Stimulated activated CD4-positive, alpha-beta T cell treated with anti-CD3 and anti-CD28 coated beads, Interleukin-2, amount 100 ng/mL, for 4 hours (primary cell): Measurements from ENCODE around the gene DIABLO.
"Not testable (repeated sequence)": the region's sequence is repeated elsewhere in the genome, so short reads cannot be mapped to it uniquely, and the experiment has no call there.

Source experiments
- DNase-seq: peaks from one replicate; pipeline ENCODE4 v3.0.0-alpha.2; 2020; ENCODE audit warnings: low read depth

The DIABLO gene

GRCh38 chr12:122208073-122208820, 17.6 kb downstream of the DIABLO start:
- DNase-seq = no peak

DNA sequence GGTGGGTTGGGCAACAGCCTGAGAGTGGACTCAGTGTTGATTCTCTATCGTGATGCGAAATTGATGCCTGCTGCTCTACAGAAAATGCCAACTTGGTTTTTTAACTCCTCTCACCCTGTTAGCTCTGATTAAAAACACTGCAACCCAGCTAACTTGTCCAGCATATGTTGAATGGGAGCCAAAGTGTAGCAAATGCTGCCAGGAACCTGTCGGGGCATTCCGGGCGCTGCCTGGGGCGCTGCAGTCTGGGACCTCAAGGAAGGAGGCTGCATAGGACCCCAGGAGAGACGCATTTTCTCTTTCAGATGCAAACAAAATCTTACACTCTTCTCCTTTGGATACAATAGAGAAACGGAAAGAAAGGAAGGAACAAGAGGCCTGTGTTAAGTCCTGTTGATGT, 18.5 kb downstream of the DIABLO start:
- no peak for DNase-seq

DNA sequence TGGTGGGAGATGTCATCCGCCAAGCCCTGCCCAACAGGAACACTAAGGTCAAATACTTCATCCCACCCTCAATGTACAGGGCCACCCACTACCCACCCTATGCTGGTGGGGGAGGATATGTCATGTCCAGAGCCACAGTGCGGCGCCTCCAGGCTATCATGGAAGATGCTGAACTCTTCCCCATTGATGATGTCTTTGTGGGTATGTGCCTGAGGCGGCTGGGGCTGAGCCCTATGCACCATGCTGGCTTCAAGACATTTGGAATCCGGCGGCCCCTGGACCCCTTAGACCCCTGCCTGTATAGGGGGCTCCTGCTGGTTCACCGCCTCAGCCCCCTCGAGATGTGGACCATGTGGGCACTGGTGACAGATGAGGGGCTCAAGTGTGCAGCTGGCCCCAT, 18.9 kb downstream of the DIABLO start:
- DNase-seq = no peak

GRCh38 chr12:122206111-122206881, 19.6 kb downstream of the DIABLO start:
- DNase-seq = no peak

GRCh38 chr12:122205053-122205925, 20.6 kb downstream of the DIABLO start:
- DNase-seq = no peak

- no peak for DNase-seq
Measured at GRCh38 chr12:122204167-122205052, 21.4 kb downstream of the DIABLO start.

GRCh38 chr12:122203301-122204166, 22.3 kb downstream of the DIABLO start, which contains the start of gene B3GNT4:
B3GNT4 (plus strand) TSS chr12:122203709; CDS start chr12:122204619, 910 bp downstream.
- peak; percentile 81 for DNase-seq

DNA sequence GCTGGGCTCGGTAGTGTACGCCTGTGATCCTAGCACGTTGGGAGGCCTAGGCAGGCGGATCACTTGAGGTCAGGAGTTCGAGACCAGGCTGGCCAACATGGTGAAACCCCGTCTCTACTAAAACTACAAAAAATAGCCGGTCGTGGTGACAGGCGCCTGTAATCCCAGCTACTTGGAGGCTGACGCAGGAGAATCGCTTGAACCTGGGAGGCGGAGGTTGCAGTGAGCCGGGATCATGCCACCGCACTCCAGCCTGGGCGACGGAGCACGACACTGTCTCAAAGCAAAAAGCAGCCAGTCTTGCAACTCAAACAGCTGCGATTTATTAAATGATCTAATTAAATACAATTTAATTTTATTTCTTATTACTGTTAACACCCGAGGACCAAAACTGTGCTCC, 23.0 kb downstream of the DIABLO start:
- DNase-seq = not testable (repeated sequence)

GRCh38 chr12:122202017-122202416, 23.8 kb downstream of the DIABLO start:
- DNase-seq = no peak

DNA sequence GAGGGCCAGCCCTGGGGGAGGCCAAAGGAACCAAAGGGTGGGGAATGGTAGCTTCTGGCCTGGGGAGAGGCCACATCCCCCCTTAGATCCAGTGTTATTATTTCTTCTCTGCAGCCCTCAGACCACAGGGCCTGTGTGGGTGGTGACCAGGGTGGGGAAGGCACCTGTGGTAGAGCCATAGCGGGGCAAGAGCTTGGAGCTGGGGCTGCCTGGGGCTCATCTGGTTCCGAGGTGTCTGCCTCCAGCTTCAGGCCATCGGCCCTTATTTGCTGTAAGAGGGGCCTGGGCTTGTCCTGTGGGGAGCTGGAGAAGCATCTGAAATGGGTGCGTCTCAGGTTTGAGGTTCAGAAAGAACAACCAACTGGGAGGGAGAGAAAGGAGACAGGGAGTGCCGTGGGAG, 24.5 kb downstream of the DIABLO start:
- DNase-seq = no peak

GRCh38 chr12:122200541-122201175, 25.2 kb downstream of the DIABLO start:
- no peak for DNase-seq

- DNase-seq = no peak
Measured at GRCh38 chr12:122199484-122200355, 26.1 kb downstream of the DIABLO start.

- no peak for DNase-seq
Measured at GRCh38 chr12:122197612-122197966, 28.3 kb downstream of the DIABLO start.

DNA sequence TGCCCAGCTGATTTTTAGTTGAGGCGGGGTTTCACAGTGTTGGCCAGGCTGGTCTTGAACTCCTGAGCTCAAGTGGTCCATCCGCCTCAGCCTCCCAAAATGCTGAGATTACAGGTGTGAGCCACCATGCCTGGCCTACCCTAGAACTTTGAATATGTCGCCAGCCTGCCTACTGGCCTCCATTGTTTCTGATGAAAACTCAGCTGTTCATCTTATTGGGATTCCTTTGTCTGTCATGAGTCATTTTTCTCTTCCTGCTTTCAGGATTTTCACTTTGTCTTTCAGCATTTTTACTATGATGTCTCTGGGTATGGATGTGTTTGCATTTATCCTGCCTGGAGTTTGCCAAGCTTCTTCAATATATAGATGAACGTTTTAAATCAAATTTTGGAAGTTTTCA, 30.4 kb downstream of the DIABLO start:
- no peak for DNase-seq

- no peak for DNase-seq
Measured at GRCh38 chr12:122194804-122195203, 31.0 kb downstream of the DIABLO start.

DNA sequence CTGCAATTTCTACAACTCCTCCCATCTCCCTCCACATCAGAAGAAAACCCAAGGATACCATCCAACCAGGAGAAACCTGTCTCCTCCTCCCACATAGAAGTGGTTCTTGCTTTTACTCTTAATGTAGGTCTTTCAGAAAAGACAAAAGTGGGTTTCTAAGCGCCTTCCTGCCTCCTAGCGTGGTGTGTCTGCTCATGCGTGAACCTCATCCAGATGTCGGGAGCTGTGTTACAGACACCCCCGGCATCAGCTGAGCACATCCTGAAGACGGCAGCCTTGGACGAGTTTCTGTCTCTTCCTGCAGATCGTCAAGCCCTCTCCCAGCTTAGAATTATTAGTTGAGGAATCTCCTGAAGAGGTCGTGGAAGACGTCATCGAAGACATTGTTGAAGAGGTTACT, 33.4 kb downstream of the DIABLO start:
- DNase-seq = no peak

DNA sequence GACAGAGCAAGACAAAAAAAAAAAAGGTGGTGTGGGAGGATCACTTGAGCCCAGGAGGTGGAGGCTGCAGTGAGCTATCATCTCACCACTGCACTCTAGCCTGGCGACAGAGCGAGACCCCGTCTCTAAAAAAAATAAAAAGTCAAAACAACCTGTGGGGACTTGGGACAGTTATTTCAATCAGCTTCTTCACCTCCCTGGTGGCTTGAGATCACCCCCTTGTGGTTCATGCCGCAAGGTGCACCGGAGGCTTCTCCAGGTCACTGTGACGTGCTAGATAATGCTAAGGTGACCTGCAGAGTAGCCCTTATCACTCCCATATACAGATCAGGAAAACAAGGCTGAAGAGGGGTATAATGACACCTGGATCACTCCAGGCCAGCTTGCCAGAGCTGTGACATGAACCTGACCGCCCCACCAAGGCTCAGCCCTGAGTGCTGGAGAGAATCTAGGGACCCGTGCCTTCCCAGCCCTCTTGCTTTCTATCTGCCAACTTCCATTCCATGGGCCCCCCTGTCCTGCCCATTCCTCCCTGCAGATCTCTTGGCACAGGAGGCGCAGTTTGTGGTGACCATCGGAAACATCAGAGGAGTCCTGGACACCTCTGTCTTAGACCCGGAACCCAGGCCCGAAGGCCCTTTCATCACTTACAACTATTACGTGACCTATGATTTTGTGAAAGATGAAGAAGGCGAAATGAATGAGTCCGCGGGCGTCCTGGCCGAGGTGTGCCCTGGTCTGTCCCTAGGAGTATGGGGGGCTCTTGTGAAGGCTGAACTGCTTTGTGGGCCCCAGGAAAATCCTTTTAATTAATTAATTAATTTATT, 34.8 kb downstream of the DIABLO start:
- peak; percentile 38 for DNase-seq
